NCI-H2227 treated with DMSO at 0.1 percent for 48 hours (cell line): ENCODE data around the gene GYS1.

Experiments used
- DNase-seq: peaks from one replicate; lab custom pipeline; 2025; lab: John Stamatoyannopoulos, UW

The GYS1 gene

DNA sequence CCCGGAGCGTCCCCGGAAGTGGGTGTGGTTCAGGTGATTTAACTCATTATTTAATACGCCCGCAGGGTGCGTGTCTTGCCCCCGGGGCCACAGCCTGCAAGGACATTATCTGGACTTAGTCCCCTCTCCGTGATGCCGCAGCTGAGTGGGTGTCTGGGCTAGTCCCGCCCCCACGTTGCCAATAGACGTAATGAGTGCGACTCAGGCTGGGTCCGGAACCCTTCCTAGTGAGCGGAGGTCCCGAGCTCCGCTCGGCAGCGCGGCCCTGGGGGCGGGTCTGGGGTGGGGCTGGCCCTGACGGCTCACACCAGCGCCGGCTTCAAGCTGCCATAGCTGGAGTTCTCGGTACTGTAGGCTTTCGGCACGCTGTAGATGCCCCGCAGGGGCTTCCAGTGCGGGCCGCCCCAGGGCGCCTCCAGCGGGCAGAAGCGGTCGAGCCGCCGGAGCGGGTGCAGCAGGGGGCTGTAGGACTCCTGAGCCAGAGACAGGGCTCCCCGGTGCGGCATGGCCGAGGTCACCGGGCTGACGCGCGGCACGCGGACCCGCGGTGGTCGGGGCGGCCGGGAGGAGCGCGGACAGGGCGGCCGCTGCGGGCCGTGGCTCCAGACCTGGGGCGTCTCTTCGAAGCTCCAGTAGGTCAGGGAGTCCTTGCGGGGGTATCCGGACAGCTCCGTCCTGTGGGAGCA is 24.7 kb upstream of the GYS1 start:
- peak; percentile 36 for DNase-seq

DNA sequence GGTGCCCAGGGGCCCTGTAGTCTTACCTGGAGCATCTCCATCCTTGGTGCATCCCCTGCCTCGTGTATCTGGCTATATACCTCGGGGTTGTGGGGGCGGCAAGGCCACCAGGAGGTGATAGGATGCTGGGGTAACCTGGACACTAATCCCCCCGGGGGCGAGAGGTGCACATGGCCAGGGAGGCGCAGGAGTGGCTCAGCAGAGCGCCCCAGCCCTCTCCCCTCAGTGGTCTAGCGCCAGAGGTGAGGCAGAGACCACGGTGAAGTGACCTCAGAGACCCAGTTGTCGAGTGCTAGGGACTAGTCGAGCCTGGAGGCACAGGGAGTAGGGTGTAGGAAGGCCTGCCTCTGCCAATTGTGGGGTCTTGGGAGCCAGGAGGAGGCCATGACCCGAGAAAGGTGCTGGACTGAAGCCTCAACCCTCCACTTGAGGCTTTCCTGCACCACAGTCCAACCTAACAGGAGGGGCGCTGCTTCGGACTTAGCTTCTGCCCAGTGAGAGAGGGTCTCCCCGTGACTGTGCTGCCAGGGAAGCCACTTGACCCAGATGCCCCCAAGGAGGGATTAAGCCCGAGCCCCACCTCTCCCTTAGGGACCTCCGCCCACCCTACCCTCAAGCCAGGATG is 24.0 kb upstream of the GYS1 start, which contains the start of gene LHB:
Gene LHB, minus strand, starts transcription at position 51 of the 625 bp plus-strand sequence. Its CDS starts 10 bp downstream, at position 41.
- DNase-seq: no peak

DNA sequence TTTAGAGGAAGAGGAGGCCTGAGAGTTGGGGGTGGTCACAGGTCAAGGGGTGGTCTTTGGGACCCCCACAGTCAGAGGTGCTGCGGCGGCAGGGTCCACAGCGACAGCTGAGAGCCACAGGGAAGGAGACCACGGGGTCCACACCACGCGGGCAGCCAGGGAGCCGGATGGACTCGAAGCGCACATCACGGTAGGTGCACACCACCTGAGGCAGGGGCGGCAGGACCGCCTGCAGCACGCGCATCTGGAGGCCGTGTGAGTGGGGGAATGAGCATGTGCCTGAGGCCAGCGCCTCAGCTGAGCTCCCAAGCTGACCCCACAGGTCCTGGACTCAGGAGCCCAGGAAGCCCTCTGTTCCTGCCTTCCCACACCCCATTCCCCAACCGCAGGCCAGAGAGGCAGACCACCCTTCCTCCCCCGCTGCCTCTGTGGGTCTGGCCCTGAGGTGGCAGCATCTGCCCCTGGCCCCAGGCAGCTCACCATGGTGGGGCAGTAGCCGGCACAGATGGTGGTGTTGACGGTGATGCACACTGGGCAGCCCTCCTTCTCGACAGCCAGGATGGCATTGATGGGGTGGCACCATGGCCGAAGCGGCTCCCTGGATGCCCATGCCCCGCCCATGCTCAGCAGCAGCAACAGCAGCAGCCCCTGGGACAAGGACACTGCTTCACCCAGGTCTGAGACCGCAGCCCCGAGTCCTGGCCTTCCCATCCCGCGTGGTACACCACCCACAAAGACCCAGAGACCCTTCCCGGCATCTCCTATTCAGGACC is 23.1 kb upstream of the GYS1 start:
- DNase-seq: no peak

DNA sequence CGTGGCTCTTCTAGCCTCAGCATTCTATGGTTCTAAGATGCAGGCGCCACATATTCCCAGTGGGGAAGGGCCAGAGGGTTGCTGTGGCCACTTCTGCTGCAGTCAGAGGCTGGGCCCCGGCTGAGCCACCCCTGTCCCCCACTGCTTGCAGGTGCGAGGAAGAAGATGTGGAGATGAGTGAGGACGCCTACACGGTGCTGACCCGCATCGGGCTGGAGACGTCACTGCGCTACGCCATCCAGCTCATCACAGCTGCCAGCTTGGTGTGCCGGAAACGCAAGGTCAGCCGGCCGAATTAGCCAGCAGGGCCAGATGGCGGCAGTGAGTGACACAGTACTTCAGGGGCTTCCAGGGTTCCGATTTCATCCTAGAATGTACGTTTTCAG is 21.8 kb upstream of the GYS1 start:
- DNase-seq: no peak

DNA sequence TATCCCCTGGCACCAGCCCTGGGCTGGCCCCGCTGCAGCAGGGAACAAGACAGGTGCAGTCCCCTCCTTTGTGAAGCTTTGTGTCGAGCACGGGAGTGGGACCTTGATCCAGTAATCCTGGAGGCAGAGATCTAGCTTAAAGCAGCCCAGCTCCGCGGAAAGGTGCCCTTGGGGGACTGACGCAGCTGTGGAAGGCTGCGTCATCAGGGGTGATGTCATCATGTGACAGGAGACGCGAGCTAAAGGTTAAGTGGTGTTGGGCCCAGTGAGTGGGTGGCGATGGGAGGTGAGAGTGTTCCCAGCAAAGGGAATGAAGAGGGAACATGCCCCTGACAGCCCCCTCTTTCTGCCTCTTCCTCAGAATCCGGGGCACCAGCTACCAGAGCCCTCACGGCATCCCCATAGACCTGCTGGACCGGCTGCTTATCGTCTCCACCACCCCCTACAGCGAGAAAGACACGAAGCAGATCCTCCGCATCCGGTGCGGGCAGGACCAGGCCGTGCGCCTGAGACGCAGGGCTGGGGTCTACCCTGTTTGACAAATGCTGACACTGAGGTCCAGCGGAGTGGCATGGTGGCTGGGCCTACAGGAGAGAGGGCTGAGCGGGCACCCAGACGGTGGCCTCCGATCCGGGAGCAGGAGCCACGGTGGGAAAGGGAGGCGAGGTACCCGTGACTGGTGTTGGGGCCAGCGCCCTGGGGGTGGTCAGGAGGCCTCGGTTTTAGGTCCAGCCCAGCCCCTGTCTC is 21.2 kb upstream of the GYS1 start:
- no peak for DNase-seq

DNA sequence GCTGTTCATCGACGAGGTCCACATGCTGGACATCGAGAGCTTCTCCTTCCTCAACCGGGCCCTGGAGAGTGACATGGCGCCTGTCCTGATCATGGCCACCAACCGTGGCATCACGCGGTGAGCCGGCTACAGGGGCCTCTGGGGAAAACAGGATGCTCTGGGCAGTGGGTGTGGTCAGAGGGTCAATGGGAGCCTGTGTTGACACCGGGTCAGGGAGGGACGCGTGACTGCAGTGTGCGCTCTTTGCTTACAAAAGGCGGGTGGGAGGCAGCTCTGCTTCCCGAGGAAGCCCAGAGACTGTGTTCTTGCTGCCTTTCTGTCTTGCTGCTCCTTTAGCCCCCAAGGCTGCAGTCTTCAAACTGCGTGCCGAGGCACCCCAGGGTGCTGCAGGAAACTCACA is 18.1 kb upstream of the GYS1 start:
- DNase-seq: no peak

DNA sequence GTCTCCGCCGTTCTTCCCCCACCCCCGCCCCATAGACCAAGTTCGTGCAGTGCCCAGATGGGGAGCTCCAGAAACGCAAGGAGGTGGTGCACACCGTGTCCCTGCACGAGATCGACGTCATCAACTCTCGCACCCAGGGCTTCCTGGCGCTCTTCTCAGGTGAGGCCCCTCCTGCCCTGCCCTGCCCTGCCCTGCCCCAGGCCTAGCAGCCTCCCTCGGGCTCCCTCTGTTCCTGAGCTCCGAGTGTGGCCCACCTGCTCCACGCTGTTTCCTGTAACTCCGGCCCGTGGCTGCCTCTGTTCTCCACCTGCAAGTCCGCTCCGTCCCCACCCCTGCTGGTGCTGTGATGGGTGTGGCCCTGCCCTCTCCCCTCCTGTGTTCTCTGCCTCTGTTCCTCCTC is 17.3 kb upstream of the GYS1 start:
- no peak for DNase-seq

DNA sequence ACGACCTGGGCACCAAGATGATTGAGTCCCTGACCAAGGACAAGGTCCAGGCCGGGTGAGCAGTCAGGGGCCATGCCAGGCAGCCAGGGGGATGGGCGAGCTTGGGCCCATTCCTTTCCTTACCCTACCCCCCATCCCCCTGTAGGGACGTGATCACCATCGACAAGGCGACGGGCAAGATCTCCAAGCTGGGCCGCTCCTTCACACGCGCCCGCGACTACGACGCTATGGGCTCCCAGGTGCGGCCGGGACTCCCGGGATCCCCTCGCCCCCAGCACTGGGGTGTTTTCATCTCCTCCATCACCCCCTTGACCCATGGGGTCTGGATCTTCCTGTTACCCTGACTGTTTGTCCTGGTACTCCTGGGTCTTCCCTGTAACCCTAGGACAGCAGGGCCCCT is 16.7 kb upstream of the GYS1 start:
- no peak for DNase-seq

DNA sequence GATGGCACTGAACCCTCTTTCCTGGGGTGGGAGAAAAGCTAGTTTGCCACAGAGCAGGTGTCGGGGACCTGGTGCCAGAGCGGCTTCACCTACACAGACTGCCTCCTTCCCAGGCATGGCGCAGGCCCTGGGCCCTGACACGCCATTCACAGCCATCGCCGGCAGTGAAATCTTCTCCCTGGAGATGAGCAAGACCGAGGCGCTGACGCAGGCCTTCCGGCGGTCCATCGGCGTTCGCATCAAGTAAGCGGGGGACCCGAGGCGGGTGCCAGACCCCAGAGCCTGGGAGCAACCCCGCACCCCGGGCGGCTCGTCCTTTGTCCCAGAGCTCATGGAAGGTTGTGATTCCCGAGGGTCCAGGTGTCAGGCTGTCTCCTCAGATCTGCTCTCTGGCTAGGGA is 13.8 kb upstream of the GYS1 start:
- no peak for DNase-seq

DNA sequence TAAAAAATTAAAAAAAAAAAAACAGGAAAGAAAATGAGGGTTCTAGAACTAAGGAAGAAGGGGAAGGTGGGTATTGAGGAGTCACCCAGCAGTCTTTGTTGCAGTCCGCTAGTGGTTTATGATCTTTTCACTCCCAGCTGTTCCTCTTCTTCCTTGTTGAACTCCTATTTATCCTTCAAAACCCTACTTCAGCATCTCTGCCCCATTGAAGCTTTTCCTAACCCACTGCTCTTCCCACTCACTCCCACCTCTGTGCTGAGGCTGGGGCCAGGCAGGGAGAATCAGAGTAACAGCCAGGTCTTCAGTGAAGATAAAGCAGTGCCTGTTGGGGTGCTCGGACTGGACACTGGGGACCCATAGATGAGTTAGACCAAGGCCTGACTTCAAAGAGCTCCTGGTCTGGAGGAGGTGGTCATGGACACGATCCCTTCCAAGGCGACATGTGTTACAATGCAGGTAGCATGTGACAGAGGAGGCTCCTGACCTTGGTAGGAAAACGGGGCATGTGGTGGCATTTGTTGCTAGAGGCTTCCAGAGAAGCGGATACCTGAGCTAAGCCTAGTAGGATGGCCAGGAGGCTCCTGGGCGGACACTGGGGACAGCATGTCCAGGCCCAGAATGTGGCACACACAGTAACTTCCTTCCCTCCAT is 12.0 kb upstream of the GYS1 start:
- DNase-seq: no peak

DNA sequence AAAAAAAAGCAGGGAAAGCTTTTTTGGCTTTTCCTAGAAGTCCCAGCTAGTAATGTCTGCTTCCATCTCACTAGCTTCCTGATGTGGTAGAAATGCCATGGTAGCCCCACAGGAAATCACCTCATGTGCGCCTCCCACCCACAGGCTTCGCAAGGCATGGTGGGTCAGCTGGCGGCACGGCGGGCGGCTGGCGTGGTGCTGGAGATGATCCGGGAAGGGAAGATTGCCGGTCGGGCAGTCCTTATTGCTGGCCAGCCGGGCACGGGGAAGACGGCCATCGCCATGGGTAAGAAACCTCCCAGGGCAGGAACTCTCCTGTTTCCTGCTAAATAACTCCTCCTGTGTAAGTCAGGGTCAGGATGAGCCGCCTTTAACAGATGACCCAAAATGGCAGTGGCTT is 11.0 kb upstream of the GYS1 start:
- no peak for DNase-seq

DNA sequence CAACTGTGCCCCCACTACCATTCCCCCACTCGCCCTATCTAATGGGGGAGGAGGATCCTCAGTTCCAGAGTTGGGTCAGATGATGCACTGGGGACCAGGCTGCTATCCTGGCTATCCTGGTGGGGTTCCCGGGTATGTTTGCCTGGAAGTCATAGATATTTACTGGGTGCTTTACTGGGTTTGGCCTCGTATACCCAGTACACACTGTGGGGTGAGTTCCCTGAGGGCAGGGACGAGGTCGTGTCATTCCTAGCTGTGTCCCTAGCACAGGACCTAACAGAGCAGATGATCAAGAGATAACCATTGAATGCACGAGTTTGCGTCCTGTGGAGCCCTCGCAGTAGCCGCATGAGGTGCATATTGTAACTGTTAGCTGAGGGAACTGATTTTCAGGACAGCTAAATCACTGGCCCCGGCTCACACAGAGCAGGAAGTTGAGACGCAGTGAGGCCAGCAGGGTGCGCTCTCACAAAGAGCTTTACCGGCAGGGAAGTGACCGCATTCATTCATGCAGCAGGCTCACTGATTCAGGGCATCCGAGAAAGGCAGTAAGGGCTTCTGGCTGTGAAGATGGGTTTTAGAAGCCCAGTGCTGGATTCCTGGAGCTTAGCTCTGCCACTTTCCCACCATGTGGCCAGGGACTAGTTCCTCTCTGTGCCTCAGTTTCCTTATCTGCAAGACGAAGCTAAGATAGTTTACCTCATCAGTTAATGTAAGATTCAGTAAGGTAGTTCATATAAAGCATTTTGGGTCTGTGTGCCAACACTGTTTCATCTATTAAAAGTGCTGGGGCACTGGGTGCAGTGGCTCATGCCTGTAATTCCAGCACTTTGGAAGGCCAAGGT is 6.6 kb upstream of the GYS1 start:
- no peak for DNase-seq

DNA sequence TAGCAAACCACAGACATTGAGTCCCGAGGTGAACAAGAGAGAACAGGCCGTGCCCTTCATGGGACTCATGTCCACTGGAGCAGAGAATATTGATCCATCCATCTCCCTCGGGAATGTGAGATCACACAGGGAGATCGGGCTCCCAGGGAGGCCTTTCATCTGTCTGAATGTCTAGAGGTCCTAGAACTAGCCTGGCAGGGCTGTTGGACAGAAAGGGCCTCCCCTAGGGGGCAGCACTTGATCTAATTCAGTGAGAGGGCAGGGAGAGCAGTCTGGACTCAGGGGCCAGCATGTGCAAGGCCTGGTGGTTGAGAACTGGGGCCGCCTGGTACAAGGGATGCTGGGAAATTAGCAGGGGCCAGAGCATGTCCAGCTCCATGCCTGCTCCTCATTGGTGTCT is 4.9 kb upstream of the GYS1 start:
- DNase-seq: no peak

DNA sequence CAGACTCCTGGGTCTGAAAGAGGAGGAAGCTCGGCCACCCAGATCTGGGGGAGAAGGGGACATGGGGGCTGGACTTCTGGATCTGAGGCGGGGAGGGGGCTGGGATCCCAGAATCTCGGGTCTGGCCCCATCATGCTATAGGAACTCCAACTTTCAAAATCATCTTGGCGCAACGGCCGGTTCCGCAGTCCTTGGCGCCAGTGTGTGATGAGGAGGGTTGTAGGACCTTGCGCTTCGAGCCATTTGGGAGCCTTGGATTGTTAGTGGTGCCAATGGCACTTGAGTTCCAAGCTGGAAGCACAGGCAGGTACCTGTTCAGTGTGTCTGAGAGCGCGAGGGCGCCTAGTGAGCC is 902 bp upstream of the GYS1 start:
- DNase-seq: no peak

DNA sequence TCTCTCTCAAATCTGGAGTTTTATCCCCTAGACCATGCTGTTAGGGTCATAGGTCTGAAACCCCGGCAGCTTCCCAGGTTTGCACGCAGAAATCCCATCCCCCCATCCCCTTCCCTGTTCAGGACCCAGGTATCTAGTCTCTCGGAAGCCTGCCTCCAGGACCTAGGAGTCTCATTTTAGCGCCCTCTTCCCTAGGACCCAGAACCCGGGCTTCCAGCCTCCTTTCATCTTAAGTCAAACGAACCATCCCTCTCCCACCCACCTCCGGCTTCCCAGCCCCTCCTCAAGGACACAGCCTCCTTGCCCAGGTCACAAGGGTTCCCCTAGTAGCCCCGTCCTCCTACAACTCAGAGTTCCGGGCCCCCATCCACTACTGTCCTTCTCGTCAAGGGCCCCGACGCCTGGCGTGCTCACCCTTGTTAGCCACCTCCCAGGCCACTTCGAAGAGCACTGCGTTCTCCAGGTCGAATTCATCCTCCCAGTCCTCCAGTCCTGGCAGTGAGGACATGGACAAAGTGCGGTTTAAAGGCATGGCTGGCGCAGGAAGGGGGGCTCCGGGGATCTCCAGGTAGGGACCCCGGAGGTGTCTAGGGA is 431 bp downstream of the GYS1 start:
- no peak for DNase-seq

DNA sequence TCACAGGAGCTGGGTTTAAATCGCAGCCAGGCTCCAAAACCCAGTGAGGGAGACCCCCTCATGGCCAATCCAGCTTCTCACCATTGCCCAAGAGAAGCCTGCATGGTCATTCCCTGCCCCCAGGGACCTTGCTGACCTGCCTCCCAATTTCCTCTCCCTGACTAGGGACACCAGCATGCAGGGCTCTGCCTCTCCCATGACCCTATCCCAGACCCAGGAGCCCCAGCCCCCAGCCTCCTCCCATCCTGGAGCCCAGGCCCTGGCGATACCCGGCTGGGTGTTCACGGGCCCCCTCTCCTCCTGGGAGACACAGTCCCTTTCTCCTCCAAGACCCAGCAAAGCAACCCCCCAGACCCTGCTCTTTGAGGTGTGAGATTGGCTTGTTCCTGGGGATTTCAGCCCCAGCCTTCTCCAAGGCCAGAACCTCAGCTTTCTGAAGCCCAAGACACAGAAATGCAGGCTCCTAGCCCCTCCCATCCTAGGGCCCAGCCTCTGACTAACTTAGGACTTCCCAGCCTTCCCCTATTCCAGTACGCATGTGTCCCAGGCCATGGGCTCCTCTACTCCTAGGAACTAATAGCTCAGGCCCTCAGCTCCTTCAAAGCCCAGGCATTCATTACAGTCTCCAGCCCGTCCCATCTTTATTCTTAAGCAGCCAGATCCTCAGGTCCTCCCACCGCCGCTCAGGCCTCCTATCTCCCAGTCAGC is 1.1 kb downstream of the GYS1 start:
- no peak for DNase-seq

DNA sequence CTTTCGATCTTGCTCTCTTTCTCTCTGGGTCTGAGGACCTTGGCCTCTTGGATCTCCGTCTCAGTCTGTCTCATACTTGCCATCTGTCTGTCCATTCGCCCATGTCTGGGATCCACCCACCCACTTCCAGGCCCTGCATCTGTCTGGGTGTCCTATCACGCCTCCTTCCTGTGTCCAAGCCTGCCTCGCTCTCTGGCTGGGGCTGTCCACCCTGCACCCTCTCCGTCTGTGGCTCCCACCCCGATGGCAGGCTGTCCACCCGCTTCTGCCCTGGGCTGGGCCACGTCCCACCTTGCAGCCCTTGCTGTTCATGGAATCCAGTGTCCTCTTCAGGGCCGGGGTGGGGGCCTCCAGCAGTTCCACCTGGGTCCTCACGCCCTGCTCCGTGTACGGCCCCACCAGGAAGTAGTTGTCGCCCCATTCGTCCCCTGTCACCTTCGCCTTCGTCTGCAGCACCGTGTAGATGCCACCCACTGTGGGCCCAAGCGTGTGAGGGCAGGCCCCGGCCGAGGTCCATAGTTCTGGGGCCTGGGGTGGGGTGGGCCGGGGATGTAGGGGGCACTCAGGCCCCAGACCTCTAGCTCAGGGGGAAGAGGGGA is 2.0 kb downstream of the GYS1 start:
- no peak for DNase-seq

DNA sequence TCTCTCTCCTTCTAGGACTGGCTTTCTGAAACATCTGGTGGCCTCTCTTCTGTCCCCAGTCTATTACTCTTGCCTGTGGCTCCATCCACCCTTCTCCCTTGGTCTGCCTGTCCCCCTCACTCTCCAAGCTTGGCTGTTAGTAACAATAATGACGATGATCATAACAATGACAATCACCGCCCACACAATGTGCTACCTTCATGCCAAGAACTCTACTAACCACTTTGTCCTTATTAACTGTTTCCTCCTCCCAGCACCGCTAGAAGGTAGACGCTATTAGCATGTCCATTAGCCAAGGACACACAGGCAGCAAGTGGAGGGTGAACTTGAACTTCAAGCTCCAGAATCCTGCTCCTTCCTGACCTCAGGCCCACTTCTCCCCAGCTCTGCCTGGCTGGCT is 2.7 kb downstream of the GYS1 start:
- DNase-seq: no peak

DNA sequence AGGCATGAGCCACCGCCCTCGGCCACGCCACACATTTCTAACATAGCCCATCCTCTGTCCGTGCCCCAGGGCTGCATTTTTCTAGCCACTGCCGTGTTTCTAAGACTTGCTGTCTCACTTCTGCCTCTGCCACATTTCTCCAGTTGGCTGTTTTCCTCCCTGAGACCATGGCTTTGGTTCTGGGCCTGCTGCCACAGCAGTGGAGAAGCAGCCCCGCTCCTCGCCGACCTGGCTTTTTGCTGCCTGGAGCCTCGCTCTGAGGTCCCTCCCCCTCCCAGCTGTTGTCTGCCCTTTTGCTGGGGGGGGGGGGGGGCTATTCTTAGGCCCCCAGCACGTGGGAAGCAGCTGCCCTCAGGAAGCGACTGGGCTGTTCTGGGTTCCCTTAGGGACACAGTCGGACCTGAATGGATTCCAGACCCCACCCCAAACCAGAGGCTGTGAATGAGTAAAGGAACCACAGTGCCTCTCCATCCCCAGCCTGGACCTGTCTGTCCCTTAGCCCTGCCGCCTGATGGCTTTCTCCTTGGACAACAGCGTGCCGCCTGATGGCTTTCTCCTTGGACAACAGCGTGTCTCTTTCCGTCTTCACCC is 3.3 kb downstream of the GYS1 start:
- no peak for DNase-seq
